Measurements from ENCODE around the gene GCK. TPM values are rescaled to one million over a fixed set of nuclear protein-coding genes. Genes with fewer than 3 reads are reported as not detected.

The GCK gene
- total and polyA plus RNA-seq, 2 donors (not counting 1 experiment from before 2014, with no cell fraction given), result 0.22 to 0.24 TPM

DNA sequence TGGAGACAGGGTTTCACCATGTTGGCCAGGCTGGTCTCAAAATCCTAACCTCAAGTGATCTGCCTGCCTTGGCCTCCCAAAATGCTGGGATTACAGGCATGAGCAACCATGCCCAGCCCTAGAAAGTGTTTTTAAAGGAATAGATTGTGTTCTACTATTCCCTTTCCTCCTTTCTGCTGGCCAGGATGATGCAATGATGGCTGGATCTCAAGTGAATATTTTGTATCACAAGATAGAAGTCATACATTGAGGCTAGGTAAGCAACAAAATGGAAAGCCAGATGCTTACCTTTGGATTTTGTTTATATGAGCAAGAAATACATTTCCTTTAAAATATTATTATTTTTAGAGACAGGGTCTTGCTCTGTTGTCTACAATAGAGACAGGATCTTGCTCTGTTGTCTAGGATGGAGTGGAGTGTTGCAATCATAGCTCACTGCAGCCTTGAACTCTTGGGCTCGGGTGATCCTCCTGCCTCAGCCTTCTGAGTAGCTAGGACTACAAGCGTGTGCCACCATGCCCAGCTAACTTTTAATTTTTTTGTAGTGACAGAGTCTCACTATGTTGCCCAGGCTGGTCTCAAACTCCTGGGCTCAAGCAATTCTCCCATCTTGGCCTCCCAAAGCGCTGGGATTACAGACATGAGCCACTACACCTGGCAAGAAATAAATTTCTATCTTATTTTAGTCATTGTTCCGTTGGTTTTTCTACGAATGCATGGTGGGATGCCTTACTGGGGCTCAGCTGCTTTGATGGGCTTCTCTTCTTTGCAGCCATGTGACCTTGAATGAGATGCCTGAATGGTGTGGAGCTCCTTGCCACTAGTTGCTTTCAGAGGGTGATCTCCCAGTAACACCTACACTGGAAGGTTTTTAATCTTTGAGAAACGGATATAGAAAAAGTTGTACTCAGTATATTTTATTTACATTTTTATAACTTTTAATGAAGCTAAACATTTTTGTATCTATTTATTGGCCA lies 90.9 kb downstream of the GCK start:
- Mint-ChIP-seq H3K4me1 (peaks cover 81% of the 10 kb centered on the region), H3K9me3 (ENCODE audit: insufficient read depth) (no peaks in the 10 kb centered on the region), H3K27ac (peak overlapping the region; percentile 87), H3K4me3 (no peak overlapping the region), H3K27me3 (no peaks in the 10 kb centered on the region)
- 100% methylated on average over 2 of the region's 6 CpGs for WGBS (ENCODE audit: insufficient coverage)
- ChIA-PET CTCF (interaction anchor here (1.0 to 1.5 kb wide), 8 partner anchors 11 to 103 kb away, joined by 3 to 4 read pairs (median 3); no protein-coding TSS in a partner anchor), POLR2A (interaction anchor here (0.9 to 2.1 kb wide), 3 partner anchors 17 to 103 kb away, joined by 3 to 21 read pairs (median 3); partner anchors contain the start of gene YKT6)
- Histone ChIP-seq H3K36me3 (replicated peaks in 1 of 2; ENCODE audit: control extremely low read depth in 1 of 2, control insufficient read depth in 1 of 2, extremely low read depth in 1 of 2, insufficient read depth in 2 of 2, low read length in 1 of 2) (no peaks in the 10 kb centered on the region), H3K4me1 (ENCODE audit: control insufficient read depth in 2 of 2, insufficient read depth in 2 of 2, low read length in 2 of 2) (peaks cover 40 to 92% of the 10 kb centered on the region in 2 donors), H2AFZ (ENCODE audit: insufficient read depth, low read depth, low read length, poor library complexity, severe bottlenecking) (no peak overlapping the region), H3K4me2 (replicated peaks; ENCODE audit: low read depth, low read length, poor library complexity, severe bottlenecking) (peak overlapping the region; percentile 57), H4K20me1 (ENCODE audit: control insufficient read depth, insufficient read depth, low read length, poor library complexity, severe bottlenecking) (no peaks in the 10 kb centered on the region), H3K9me3 (ENCODE audit: control extremely low read depth in 1 of 3, control insufficient read depth in 2 of 3, insufficient read depth in 1 of 3, low read length in 2 of 3) (peaks cover 0 to 3% (median 0%) of the 10 kb centered on the region in 3 donors), H3K27ac (ENCODE audit: low read length in 2 of 2) (peak overlapping the region; percentile 78 to 84), H3K4me3 (ENCODE audit: control extremely low read depth in 1 of 5, extremely low read depth in 1 of 5, insufficient read depth in 1 of 5, low read depth in 2 of 5, low read length in 4 of 5) (no peak overlapping the region), H3K79me2 (ENCODE audit: control insufficient read depth, insufficient read depth, low read length) (no peaks in the 10 kb centered on the region), H3K9ac (ENCODE audit: low read length) (no peak overlapping the region), H3K27me3 (replicated peaks in 1 of 4; ENCODE audit: control extremely low read depth in 1 of 4, control insufficient read depth in 3 of 4, insufficient read depth in 4 of 4, low read length in 3 of 4) (no peaks in the 10 kb centered on the region)
- no peak for DNase-seq
- intact Hi-C loops (cut with micrococcal nuclease), result no loop called here
- no peak for TF ChIP-seq EZH2 (IDR thresholded peaks at IDR 0.05; ENCODE audit: borderline replicate concordance, insufficient read depth, low read depth, low read length, poor library complexity, severe bottlenecking)
- no peak for TF ChIP-seq CTCF (IDR thresholded peaks at IDR 0.05)
- ATAC-seq (ENCODE audit: low read depth), result no peak
